ENCODE measurements around the gene MITF.

MITF gene

GRCh38 chr3:69695443-69695842, 43.8 kb upstream of the MITF start:
- H3K9me3 ChIP-seq (ENCODE audit: control insufficient read depth, insufficient read depth, low read length): no peaks in the 10 kb centered on the region

DNA sequence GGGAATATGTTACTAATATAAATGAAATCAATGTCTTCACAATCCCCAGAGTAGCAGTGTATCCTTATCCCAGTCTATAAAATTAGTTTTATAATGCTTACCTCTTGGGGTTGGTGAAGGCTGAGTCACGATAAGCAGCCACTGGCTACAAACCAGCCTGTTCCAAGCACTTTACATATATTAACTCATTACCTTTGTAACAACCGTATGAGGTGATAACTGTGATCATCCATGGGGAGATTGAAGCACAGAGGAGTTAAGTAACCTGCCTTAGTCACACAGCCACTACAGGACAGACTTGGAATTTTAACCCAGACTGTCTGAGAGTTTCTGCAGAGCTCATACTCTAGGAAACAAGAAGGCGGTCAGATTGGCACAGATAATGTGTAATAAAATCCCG, 43.3 kb upstream of the MITF start:
- H3K4me1 ChIP-seq (ENCODE audit: control insufficient read depth, low read length): no peaks in the 10 kb centered on the region
- H3K4me2 ChIP-seq (ENCODE audit: low read length): no peak overlapping the region
- no peaks in the 10 kb centered on the region for H3F3A ChIP-seq (ENCODE audit: control insufficient read depth, insufficient read depth)
- no peaks in the 10 kb centered on the region for H3K36me3 ChIP-seq (ENCODE audit: control insufficient read depth, low read length)
- no peak overlapping the region for H3K27ac ChIP-seq (ENCODE audit: low read depth, low read length)
- H3K4me3 ChIP-seq (ENCODE audit: low read length): no peak overlapping the region
- TF ChIP-seq, protein P1, sequence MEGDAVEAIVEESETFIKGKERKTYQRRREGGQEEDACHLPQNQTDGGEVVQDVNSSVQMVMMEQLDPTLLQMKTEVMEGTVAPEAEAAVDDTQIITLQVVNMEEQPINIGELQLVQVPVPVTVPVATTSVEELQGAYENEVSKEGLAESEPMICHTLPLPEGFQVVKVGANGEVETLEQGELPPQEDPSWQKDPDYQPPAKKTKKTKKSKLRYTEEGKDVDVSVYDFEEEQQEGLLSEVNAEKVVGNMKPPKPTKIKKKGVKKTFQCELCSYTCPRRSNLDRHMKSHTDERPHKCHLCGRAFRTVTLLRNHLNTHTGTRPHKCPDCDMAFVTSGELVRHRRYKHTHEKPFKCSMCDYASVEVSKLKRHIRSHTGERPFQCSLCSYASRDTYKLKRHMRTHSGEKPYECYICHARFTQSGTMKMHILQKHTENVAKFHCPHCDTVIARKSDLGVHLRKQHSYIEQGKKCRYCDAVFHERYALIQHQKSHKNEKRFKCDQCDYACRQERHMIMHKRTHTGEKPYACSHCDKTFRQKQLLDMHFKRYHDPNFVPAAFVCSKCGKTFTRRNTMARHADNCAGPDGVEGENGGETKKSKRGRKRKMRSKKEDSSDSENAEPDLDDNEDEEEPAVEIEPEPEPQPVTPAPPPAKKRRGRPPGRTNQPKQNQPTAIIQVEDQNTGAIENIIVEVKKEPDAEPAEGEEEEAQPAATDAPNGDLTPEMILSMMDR (IDR thresholded peaks at IDR 0.05; ENCODE audit: low read depth, low read length, poor library complexity, severe bottlenecking): no peak
- TF ChIP-seq EZH2phosphoT487 (IDR thresholded peaks at IDR 0.05; ENCODE audit: borderline replicate concordance, low read length): no peak
- no peaks in the 10 kb centered on the region for H3K9me2 ChIP-seq (replicated peaks; ENCODE audit: control insufficient read depth, low read length)
- no peaks in the 10 kb centered on the region for H3K79me2 ChIP-seq (ENCODE audit: control insufficient read depth, low read length)
- no peaks in the 10 kb centered on the region for H3K9me3 ChIP-seq (ENCODE audit: control insufficient read depth, insufficient read depth, low read length)
- H4K20me1 ChIP-seq (ENCODE audit: control insufficient read depth, insufficient read depth, low read depth, low read length): no peaks in the 10 kb centered on the region
- H3K27me3 ChIP-seq (ENCODE audit: control insufficient read depth, low read length): no peaks in the 10 kb centered on the region

More at GRCh38 chr3:69695443-69695842, 43.8 kb upstream of the MITF start:
- Histone ChIP-seq H3K27me3 (ENCODE audit: control insufficient read depth, low read length) (no peaks in the 10 kb centered on the region), H3K27ac (ENCODE audit: low read depth, low read length) (no peak overlapping the region), H4K20me1 (ENCODE audit: control insufficient read depth, insufficient read depth, low read depth, low read length) (no peaks in the 10 kb centered on the region), H3K9me2 (replicated peaks; ENCODE audit: control insufficient read depth, low read length) (no peaks in the 10 kb centered on the region), H3K36me3 (ENCODE audit: control insufficient read depth, low read length) (no peaks in the 10 kb centered on the region), H3K4me2 (ENCODE audit: low read length) (no peak overlapping the region), H3K4me3 (ENCODE audit: low read length) (no peak overlapping the region), H3K4me1 (ENCODE audit: control insufficient read depth, low read length) (no peaks in the 10 kb centered on the region), H3F3A (ENCODE audit: control insufficient read depth, insufficient read depth) (no peaks in the 10 kb centered on the region), H3K79me2 (ENCODE audit: control insufficient read depth, low read length) (no peaks in the 10 kb centered on the region)
- TF ChIP-seq, protein P1 (IDR thresholded peaks at IDR 0.05; ENCODE audit: low read depth, low read length, poor library complexity, severe bottlenecking): no peak
- TF ChIP-seq EZH2phosphoT487 (IDR thresholded peaks at IDR 0.05; ENCODE audit: borderline replicate concordance, low read length): no peak

GRCh38 chr3:69696367-69696766, 42.9 kb upstream of the MITF start:
- Histone ChIP-seq H3K36me3 (ENCODE audit: control insufficient read depth, low read length) (no peaks in the 10 kb centered on the region), H3K79me2 (ENCODE audit: control insufficient read depth, low read length) (no peaks in the 10 kb centered on the region), H3K9me2 (replicated peaks; ENCODE audit: control insufficient read depth, low read length) (no peaks in the 10 kb centered on the region), H3K4me2 (ENCODE audit: low read length) (no peak overlapping the region), H4K20me1 (ENCODE audit: control insufficient read depth, insufficient read depth, low read depth, low read length) (no peaks in the 10 kb centered on the region), H3K9me3 (ENCODE audit: control insufficient read depth, insufficient read depth, low read length) (no peaks in the 10 kb centered on the region), H3K27ac (ENCODE audit: low read depth, low read length) (no peak overlapping the region), H3K4me1 (ENCODE audit: control insufficient read depth, low read length) (no peaks in the 10 kb centered on the region), H3F3A (ENCODE audit: control insufficient read depth, insufficient read depth) (no peaks in the 10 kb centered on the region), H3K27me3 (ENCODE audit: control insufficient read depth, low read length) (no peaks in the 10 kb centered on the region), H3K4me3 (ENCODE audit: low read length) (no peak overlapping the region)
- no peak for TF ChIP-seq EZH2phosphoT487 (IDR thresholded peaks at IDR 0.05; ENCODE audit: borderline replicate concordance, low read length)
- TF ChIP-seq, protein P1 (IDR thresholded peaks at IDR 0.05; ENCODE audit: low read depth, low read length, poor library complexity, severe bottlenecking): no peak

- Histone ChIP-seq H3K27me3 (ENCODE audit: control insufficient read depth, low read length) (no peaks in the 10 kb centered on the region), H3K79me2 (ENCODE audit: control insufficient read depth, low read length) (no peaks in the 10 kb centered on the region), H3K9me2 (replicated peaks; ENCODE audit: control insufficient read depth, low read length) (no peaks in the 10 kb centered on the region), H3K9me3 (ENCODE audit: control insufficient read depth, insufficient read depth, low read length) (no peaks in the 10 kb centered on the region), H3K27ac (ENCODE audit: low read depth, low read length) (no peak overlapping the region), H4K20me1 (ENCODE audit: control insufficient read depth, insufficient read depth, low read depth, low read length) (no peaks in the 10 kb centered on the region), H3F3A (ENCODE audit: control insufficient read depth, insufficient read depth) (no peaks in the 10 kb centered on the region), H3K36me3 (ENCODE audit: control insufficient read depth, low read length) (no peaks in the 10 kb centered on the region), H3K4me2 (ENCODE audit: low read length) (no peak overlapping the region), H3K4me1 (ENCODE audit: control insufficient read depth, low read length) (no peaks in the 10 kb centered on the region), H3K4me3 (ENCODE audit: low read length) (no peak overlapping the region)
- no peak for TF ChIP-seq EZH2phosphoT487 (IDR thresholded peaks at IDR 0.05; ENCODE audit: borderline replicate concordance, low read length)
- TF ChIP-seq, protein P1 (IDR thresholded peaks at IDR 0.05; ENCODE audit: low read depth, low read length, poor library complexity, severe bottlenecking): no peak
These were observed 41.9 kb upstream of the MITF start for GRCh38 chr3:69697381-69697780.
